H1 (cell line): ENCODE data around the gene NDUFB5. TPM values are rescaled to one million over a fixed set of nuclear protein-coding genes. Genes with fewer than 3 reads are reported as not detected.

Experiments
- BACH1 ChIP-seq: IDR thresholded peaks from 2 replicates; pipeline ENCODE4 v1.6.1; 2012; ENCODE audit warnings: low read length, improper control_type of control experiment
- CHD7 ChIP-seq: fragments of 300-600 bp; sonication (generic); IDR thresholded peaks from 2 replicates; pipeline ENCODE4 v1.7.1; 2012; ENCODE audit warnings: low read length, moderate library complexity, mild to moderate bottlenecking, inconsistent platforms; ENCODE audit not compliant: insufficient replicate concordance
- CREB1 ChIP-seq: IDR thresholded peaks from 2 replicates; pipeline ENCODE4 v1.6.1; 2012; ENCODE audit warnings: inconsistent platforms
- E2F6 ChIP-seq: IDR thresholded peaks from 2 replicates; pipeline ENCODE4 v1.6.1; 2012; ENCODE audit warnings: inconsistent platforms
- EZH2 ChIP-seq: fragments of 200-600 bp; sonication (generic); IDR thresholded peaks from 2 replicates; pipeline ENCODE4 v1.7.1; 2012; ENCODE audit warnings: low read depth, mild to moderate bottlenecking, moderate library complexity, low read length, inconsistent platforms; ENCODE audit not compliant: severe bottlenecking
- GABPA ChIP-seq: IDR thresholded peaks from 2 replicates; pipeline ENCODE4 v1.6.1; 2011; ENCODE audit warnings: mild to moderate bottlenecking, low read length, moderate library complexity, borderline replicate concordance; ENCODE audit not compliant: insufficient read depth
- POLR2A ChIP-seq, 2 experiments: IDR thresholded peaks; 1 replicate in 1 of 2; 2 replicates in 1 of 2; pipeline ENCODE4 v1.6.1; 2011; ENCODE audit warnings: low read depth in 2 of 2, low read length in 2 of 2, mild to moderate bottlenecking in 2 of 2; ENCODE audit errors: control extremely low read depth in 1 of 2
- SP1 ChIP-seq: IDR thresholded peaks from 2 replicates; pipeline ENCODE4 v1.6.1; 2011; ENCODE audit warnings: low read depth, low read length
- TCF12 ChIP-seq: IDR thresholded peaks from 2 replicates; pipeline ENCODE4 v1.6.1; 2011; ENCODE audit warnings: low read depth, mild to moderate bottlenecking, low read length
- ZNF274 ChIP-seq: IDR thresholded peaks from 2 replicates; pipeline ENCODE4 v1.7.0; 2012; ENCODE audit warnings: low read length, borderline replicate concordance; ENCODE audit errors: extremely low read depth
- polyA plus RNA-seq, 7 experiments: library from polyadenylated mRNA; depleted of rRNA in 3 of 7; stranded (reverse) in 5 of 7; unstranded in 2 of 7; fragments of >200 nt in 5 of 7; fragments of 200-250 nt in 2 of 7; gene quantifications; 1 replicate in 5 of 7; 2 replicates in 1 of 7; 4 replicates in 1 of 7; pipeline versions ENCODE4 v1.2.1 to v1.2.3, GENCODE V29; 2011 to 2013; ENCODE audit warnings: missing spikeins in 2 of 7, mixed read lengths in 2 of 7
- total RNA-seq: library from RNA; stranded (reverse); fragmentation: NEBNext Ultra II Directional; extraction: Animal tissue kit (Norgen Biotek cat#: 25700); gene quantifications from 2 replicates; pipeline ENCODE4 v1.2.1, GENCODE V29; 2021

The NDUFB5 gene
- total and polyA plus RNA-seq, 2 of the 8 experiments (the other 6 are each of a cell fraction or from before 2014, with no cell fraction given), result 46.1 to 85.8 TPM

GRCh38 chr3:179562591-179563270, 41.9 kb upstream of the NDUFB5 start, which contains the start of gene ACTL6A (continued):
- no peak for TF ChIP-seq CHD7
- peak; percentile 66 for TF ChIP-seq CREB1
- TF ChIP-seq GABPA, result no peak
- no peak for TF ChIP-seq ZNF274
- TF ChIP-seq E2F6, result no peak; the same call in 1 of the 2 replicates
- peak; percentile 99 for TF ChIP-seq SP1
- no peak for TF ChIP-seq BACH1
- peak; percentile 86 to 96 for TF ChIP-seq POLR2A (IDR thresholded peaks at IDR 0.05; ENCODE audit: control extremely low read depth in 1 of 2, low read depth in 2 of 2, low read length in 2 of 2)
- TF ChIP-seq EZH2, result no peak
- no peak for TF ChIP-seq TCF12
